CD4-positive, alpha-beta T cell treated with Interleukin-4 for 4 hours (primary cell): ENCODE results near the gene HOXB8.

Experiments used
- DNase-seq: peaks from one replicate; pipeline ENCODE4 v3.0.0-alpha.2; 2020

HOXB8 gene

GRCh38 chr17:48610282-48611211 lies 4.5 kb downstream of the HOXB8 start, which contains the start of gene HOXB7:
Gene HOXB7, minus strand, starts transcription at chr17:48611017. Its CDS starts 99 bp downstream, at chr17:48610918.
- DNase-seq = peak; percentile 53

DNA sequence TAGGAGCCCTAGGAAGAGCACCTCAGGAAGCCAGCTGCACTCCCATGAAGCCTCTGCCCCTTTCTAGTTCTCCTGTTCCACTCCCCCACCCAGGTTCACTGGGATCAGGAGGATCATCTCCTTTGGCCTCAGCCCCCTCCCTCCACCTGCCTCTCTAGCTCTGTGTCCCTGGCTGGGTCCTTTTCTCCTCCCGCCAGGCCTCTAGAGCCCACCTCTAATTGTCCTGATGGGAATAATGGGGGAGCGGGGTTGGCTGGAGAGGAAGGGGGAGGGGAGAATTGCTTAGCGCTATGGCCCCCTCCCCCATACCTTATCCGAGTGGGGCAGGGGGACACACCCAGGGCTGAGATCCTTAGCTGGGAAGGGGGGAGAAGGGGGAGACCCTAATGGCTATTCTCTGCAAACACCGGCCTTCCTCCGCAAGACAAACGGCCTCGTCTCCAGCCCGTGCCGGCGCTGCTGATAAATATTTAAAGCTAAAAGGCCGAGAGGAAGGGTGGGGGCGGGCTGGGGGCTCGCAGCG lies 5.3 kb downstream of the HOXB8 start:
- DNase-seq = no peak

- DNase-seq = no peak
These were observed 6.1 kb downstream of the HOXB8 start for GRCh38 chr17:48609033-48609432.

DNA sequence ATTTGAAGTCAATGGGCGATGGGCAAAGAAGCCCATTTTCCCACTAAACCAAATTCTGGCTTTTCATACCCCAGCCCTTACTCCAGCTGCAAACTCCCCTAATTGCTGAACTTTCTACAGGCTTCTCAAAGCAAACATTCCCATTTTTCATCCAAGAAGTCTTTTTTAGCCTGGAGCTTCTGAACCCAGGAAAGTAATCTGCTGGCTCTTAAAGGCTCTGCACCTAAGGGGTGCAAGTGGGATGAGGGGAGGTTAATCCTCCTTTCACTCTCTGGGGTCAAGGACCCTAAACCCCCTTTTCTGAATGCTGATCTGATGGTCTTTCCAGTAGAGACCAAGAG lies 6.6 kb downstream of the HOXB8 start:
- no peak for DNase-seq

DNA sequence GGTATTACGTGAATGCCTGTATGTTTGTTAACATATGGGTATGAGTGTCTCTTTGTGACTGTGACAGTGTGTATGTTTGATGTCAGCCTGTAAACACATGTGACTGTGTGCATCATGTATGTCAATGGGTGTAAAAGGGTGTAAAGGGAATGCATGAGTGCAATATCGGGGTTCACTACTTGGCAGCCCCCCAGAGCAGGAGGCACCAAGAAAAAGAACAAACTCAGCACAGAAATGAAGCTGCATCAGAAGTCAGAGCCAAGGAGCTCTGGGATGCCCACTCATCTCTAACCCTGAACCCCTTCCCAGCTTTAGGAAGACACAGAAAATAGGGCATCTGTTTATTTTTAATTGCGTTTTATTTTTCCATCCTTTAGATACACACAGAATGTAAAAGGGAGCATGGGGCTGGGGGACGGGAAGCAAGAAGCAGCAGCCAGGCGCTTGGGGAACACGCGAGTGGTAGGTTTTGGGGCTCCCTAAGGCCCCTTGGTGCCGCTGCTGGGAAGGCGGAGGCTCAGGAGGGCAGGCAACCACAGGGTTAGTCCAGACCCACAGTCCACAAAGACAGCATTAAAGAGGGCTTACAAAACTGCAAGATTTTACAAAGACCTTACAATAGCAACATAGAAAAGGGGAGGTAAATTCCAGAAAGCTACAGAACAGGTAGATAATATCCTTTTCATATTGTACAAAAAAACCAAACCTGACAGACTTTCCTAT lies 8.0 kb downstream of the HOXB8 start:
- no peak for DNase-seq

- no peak for DNase-seq
These were observed 8.9 kb downstream of the HOXB8 start for GRCh38 chr17:48605991-48606891.

- DNase-seq = no peak
These were observed 9.6 kb downstream of the HOXB8 start for GRCh38 chr17:48605409-48605919.

- DNase-seq = no peak
These were observed 10.2 kb downstream of the HOXB8 start, which contains the start of gene HOXB6 for GRCh38 chr17:48604770-48605329. Gene HOXB6, minus strand, starts transcription at chr17:48604986. Its CDS starts 6,836 bp downstream, at chr17:48598150.

GRCh38 chr17:48603959-48604769 lies 10.9 kb downstream of the HOXB8 start:
- no peak for DNase-seq

DNA sequence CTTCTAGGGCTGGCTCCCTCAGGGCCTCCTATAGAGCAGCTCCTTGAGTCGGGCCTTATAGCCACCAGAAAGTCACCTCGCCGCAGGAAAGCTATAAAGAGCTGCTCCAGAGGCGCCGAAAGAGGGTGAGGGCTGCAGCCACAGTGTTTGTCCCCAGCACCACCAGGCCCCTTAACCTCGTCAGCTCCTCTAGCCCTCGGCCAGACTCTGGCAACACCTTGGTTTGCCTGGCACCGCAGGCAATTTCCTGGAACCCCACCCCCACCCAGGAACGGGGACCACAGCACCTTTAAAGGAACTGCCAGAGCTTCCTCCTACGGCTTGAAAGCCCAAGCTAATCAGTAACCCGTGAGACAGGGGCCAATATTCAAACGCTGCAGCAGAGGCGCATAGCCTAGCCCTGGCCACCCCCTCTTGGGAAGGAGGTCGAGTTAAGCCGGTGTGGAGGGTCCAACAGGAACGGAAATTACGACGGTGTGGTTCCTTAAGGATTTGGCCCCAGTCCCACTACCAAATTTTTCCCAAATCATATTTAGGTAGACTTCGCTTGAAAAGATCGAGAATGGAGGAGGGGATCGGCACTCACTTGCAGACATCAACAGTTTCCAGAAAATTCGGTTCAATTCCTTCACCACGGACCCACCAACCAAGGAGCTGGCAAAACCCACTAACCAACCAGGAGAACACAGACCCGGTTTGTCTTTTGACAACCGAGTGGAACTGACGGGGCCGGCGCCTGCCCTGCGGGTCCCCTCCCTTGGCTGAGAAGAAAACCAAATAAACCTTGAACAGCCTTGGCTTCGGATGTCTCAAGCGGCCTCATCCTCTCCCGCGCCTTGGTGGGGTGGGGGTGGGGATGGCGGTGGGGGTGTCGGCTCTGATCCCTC lies 13.3 kb downstream of the HOXB8 start:
- no peak for DNase-seq

DNA sequence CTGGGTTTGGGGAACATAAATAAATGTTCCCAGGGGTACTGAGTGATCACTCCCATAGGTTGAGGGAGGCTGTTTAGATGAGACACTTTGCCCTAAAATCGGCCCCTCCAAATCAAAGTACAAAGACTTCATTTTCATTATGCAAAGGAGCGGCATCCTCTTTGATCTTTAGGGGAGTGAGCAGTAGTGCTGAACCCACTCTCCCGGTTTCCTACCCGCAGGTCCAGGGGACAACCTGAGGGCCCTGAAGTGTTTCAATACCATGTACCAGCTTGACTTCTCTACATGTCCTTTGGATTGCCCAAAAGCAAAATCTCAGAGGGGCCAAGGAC lies 13.9 kb downstream of the HOXB8 start:
- DNase-seq = no peak

GRCh38 chr17:48600244-48601098 lies 14.6 kb downstream of the HOXB8 start:
- no peak for DNase-seq

GRCh38 chr17:48599354-48599753 lies 15.7 kb downstream of the HOXB8 start:
- no peak for DNase-seq

GRCh38 chr17:48598736-48599135 lies 16.4 kb downstream of the HOXB8 start:
- DNase-seq = no peak

DNA sequence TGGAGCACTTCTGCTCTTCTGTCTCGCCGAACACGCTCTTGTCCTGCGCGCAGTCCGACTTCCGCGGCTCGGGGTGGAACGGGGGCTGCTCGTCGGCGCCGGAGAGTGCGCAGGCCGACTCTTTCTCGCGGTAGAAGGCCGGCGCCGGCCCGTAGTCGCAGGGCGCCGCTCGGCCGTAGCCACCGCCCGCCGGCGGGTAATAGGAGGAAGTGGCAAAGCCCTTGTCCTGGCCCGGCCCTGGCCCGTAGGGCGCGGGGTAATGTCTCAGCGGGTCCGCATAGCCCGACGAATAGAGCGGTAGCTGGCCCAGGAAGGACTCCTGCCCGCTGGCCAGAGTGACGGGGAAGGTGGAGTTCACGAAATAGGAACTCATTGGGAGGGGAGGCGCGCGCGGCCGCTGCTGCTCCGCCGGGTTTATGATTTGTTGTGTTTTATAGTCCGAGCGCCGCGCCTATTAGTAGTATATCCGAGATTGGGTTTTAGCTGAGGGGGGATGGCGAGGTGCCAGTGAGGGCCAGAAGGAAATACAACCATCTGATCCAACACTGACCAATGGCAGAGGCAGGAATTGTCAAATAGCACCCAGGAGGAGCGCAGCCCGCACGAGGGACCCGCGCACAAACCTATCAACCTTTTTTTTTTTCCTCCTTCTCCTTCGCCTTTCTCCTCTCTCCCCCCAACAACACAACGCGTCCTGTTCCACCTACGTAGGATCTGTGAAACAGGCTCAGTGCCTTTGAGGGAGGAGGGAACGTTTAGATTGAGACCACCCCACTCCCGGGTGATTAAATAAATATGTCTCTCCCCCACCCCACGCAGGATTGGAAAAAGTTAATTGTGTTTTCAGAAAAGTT lies 17.1 kb downstream of the HOXB8 start:
- peak; percentile 34 for DNase-seq

GRCh38 chr17:48597528-48597777 lies 17.6 kb downstream of the HOXB8 start:
- DNase-seq = no peak

DNA sequence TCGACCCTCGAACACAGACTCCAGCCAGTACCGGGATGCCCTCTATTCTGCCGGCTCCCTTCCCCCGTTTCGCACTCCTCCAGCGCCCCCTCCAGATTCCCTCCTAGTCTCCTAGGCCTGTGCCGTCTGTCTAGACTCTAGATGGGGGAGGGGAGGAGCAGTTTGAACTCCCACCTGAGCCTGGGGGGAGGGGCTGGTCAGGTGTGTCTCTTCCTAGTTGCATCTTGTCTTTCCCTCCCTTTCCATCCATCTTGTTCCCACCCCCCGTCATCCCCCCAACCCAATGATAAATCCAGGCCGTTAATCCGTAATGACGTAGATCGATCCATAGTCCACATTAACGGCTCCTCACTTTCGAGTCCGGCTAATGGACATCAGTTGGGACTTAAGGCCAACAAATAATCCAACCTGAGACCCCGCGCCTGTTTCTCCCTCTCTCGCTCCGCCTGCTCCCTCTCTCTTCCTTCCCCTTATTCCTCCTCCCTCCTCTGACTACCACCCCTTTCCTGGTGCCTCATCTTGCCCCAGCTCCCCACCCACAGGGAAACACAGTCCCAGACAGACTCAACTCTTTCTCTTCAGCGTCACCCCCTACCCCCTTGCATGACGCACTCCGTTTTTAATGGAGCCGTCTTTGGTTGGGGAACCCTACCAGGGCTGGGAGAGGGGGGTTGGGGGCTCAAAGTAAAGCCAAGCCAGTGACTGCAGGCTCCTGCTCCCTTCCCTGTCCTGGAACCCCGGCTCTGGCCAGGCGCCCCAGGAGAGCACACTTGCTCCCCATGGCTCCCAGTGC lies 18.2 kb downstream of the HOXB8 start:
- DNase-seq = no peak
